SHP77 treated with DMSO at 0.1 percent for 48 hours (cell line): ENCODE results near the gene C11orf52.
A peak's percentile ranks its signal among the peaks of the same experiment; 100 is the strongest.
"Not testable (repeated sequence)": the region's sequence is repeated elsewhere in the genome, so short reads cannot be mapped to it uniquely, and the experiment has no call there.

Experiments used
- DNase-seq: peaks from one replicate; lab custom pipeline; 2025; lab: John Stamatoyannopoulos, UW

C11orf52 gene

DNA sequence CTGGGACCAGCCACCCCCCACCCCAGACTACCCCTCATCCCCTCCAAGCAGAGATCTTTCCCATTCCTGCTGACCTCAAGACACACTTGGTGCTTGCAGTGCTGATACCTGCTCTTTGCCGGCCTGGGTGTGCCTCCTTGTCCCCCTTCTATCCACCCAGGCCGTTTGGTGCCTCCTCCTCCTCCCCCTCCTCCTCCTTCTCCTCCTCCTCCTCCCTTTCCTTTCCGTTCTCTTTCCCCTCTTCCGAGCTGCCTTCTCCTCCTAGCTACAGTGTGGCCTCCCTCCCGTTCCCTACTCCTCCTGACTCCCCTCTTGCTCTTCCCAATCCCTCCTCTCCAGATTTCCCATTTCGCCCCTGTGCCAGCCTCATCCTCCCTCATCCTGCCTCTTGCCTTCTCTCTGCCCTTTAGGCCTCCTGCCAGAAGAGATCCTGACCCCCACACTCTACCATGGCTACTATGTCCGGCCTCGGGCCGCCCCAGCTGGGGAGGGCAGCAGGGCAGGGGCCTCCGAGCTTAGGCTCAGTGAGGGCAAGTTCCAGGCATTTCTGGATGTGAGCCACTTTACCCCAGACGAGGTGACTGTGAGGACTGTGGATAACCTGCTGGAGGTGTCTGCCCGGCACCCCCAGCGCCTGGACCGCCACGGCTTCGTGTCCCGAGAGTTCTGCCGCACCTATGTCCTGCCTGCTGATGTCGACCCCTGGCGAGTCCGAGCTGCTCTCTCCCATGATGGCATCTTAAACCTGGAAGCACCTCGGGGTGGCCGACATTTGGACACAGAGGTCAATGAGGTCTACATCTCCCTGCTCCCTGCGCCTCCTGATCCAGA is 5.5 kb upstream of the C11orf52 start:
- DNase-seq = no peak

DNA sequence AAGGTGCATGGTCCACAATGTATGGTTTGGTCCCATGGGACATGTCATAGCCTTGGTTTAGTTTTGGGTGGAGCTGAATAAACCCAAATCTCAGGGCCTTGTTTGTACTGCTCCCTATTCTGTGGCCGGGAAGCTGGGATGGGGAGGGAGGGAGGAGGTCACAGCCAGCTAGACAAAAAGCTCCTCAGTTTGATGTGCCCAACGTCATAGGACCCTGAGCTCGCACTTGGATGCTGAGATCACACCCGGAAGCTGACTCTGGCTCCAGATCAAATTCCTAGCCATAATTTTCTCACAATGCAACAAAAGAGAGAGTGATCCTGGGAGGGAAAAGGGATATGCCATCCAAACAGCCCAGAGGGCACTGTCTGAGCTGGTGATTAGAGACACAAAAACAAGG is 4.7 kb upstream of the C11orf52 start:
- DNase-seq = no peak

DNA sequence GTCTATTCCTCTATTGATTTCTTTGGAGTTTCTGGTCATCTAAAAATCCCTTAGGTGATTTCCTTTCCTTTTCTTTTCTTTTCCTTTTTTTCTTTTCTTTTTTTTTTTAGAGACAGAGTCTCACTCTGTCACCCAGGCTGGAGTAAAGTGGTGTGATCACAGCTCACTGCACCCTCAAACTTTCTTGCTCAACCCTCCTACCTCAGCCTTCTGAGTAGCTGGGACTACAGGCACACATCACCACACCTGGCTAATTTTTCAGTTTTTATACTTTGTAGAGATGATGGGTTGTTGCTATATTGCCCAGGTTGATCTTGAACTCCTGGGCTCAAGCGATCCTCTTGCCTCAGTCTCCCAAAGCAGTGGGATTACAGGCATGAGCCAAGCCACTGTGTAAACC is 1.9 kb upstream of the C11orf52 start:
- no peak for DNase-seq

DNA sequence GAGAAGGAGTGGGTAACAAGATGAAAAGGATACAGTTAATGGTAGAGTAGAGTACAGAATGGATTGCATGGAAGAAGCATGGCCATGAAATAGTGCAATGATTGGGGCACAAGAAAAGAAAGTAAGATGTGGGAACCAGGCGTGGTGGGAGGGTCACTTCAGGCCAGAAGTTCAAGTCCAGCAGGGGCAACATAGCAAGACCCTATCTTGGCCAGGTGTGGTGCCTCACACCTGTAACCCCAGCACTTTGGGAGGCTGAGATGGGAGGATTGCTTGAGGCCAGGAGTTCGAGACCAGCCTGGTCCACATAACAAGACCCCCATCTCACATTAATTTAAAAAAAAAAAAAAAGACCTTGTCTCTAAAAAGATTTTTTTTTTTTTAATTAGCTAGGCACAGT is 1.4 kb upstream of the C11orf52 start:
- no peak for DNase-seq

DNA sequence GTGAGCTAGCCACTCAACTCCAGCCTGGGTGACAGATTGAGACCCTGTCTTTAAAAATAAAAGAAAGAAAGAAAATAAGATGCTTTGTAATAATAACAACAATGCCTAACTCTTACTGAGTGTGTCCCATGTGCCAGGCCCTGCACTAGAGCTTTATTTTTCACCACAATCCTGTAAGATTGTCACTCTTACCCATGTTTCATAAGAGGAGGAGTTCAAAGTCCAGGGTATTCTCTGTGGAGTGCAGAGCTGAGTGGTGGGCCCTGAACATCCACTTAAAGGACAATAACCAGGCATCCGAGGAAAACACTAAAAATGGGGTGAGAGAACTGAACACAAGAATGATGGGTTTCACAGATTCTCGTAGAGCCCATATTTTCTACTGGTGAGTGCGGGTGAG is 925 bp upstream of the C11orf52 start:
- no peak for DNase-seq

DNA sequence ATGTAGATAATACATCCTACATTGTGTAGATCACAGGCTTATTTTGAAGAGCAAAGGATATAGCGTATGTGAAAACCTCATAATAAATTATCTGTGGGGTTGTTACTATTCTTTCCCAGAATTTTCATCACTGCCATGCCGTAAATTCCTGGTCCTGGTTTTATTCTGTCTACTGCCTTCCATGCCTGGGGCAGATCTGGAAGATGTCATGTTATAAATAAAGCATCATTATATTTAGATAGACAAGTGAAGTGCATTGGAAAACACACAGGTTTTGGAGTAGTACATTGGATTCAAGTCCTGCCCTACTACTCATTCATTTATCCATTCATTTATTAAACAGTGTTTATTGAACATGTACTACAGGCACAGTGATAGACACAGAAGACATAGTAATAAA is 2.2 kb downstream of the C11orf52 start:
- no peak for DNase-seq

DNA sequence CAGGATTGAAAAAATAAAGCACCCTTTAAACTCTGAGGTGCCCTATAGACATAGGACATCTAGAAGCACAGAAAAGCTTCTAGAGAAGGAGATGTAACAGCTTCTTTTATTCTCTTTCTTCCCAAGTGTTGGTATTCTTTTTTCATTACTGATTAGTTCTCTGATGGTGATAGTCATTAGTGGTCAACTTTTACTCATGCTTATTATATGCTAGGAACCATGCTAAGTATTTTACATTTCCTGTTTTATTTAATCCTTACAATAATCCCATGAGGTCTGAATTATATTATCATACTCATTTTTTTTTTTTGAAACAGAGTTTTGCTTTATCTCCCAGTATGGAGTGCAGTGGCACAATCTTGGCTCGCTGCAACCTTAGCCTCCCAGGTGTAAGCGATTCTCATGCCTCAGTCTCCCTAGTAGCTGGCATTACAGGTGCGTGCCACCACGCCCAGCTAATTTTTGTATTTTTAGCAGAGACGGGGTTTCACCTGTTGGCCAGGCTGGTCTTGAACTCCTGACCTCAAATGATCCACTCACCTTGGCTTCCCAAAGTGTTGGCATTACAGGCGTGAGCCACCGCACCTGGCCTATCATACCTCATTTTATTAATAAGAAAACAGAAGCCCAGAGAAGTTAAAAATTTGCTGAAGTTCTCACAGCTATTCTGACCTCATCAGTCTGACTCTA is 3.0 kb downstream of the C11orf52 start:
- DNase-seq = no peak

DNA sequence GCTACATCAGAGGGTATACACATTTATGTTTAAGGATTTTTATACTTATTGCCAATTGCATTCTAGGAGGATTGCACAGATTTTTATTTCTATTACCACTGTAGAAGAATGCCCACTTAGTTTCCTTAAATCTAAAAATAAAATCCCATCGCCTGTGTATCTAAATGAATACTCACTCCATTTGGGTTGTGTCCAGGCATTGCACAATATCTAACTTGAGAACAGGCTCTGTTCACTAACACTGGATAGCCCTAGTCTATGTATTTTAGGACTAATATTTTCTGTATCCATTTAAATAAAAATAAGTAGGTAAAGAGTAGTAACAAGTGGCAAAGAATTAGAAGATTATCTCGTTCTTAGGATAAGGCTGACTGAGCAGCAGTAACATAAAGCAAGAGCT is 4.1 kb downstream of the C11orf52 start:
- no peak for DNase-seq

DNA sequence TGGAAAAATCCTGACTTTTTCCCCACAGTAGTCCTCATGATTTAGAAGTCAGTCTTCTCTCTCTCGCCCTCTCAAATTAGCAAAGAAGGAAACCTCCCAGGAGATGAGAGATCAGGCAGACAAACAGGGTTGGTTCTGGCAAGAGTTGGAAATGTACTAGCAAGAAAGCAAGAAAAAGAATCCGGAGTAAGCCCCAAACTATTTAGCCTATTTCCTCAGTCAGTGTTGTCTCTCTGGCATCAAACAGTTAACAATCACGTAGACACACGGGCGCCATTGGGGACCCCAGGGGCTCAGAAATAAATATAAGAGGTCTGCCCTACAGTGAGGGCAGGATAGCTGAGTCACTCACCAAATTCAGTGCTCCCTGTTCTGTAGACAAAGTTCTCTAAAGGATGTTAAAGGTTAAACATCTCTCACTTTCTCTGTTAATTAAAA is 4.7 kb downstream of the C11orf52 start:
- no peak for DNase-seq

DNA sequence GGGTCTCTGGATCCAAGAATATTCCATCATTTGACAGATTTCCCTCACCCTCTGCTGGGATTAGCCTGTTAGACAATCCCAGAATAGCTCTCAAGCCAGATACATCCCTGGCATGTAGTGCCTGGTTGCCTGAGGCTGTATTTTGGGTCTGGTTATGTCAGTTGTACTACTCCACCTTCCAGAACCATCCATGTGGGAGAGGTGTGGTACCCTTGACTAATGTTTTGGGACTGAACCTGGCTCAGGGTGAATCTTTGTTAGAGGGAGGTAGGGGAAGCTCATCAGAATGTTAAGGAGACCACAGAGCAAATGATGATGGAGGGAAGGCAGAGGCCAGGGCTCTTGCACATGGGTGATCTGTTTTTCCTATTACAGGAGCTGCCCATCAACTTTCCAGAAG is 5.2 kb downstream of the C11orf52 start:
- DNase-seq = no peak

DNA sequence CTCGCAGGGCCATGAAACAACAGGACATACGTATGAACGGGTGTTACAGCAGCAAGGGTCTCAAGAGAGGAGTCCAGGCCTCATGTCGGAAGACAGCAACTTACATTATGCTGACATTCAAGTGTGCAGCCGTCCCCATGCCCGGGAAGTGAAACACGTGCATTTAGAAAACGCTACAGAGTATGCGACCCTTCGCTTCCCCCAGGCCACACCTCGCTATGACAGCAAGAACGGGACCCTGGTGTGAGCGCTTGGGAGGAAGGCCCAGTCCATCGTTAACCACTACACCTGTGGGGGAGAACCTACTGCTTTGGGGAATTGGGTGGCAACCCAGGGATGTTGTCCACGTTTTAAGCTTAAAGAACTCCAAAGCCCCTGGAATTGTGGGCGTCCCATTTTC is 7.2 kb downstream of the C11orf52 start:
- no peak for DNase-seq

DNA sequence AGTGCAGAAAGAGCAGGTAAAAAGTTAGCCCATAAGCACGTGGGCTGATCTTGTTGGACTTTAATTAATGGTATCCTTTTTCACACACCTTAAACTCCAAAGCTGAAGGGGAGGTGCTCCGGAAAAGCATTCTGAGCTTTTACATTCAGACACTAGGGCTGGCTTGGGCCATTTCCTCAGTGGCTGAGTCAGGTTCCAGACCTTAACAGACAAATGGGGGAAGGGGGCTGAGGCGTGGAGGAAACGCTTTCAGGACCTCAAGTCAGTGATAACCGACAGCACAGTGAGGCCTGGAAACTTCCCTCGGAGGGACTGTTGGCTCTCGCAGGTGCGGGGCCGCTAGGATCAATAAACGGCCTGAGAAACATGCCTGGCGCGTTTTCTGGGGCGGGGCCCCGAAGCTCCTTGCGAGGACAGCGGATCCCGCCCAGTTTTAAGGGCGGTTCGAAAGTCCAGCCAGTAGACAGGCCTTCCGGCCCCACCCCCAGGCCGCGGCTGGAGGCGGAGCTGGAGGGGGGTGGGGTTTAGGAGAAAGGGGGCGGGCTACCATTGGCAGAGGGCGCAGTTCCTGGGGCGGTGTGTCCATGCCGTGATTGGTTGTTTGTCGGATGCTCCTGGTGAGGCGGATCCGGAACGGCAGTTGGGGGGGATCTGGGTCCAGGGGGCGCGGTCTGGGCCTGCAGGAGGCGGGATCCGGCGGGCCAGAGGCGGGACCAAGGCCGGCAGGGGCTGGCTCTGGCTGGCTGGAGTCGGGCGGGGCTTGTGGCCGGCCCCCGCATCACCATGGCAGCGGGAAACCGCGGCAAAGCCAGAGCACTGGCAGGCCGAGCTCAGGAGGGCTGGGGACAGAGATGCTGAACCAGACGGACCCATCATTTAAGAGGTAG is 8.0 kb downstream of the C11orf52 start:
- DNase-seq = peak; percentile 96

DNA sequence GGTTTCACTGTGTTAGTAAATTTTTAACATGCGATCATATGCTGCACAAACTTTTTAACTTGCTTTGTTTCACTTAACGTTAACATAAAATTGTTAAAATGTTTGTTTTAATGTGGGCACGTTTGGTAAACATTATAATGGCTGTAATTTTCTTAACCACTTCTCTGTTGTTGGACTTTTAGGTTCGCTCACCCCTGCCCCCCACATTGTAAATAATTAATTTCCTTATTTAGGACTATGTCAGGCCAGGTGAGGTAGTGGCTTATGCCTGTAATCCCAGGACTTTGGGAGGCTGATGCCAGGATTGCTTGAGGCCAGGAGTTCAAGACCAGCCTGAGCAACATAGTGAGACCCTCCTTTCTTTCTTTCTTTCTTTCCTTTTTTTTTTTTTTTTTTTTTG is 11.8 kb downstream of the C11orf52 start:
- no peak for DNase-seq

DNA sequence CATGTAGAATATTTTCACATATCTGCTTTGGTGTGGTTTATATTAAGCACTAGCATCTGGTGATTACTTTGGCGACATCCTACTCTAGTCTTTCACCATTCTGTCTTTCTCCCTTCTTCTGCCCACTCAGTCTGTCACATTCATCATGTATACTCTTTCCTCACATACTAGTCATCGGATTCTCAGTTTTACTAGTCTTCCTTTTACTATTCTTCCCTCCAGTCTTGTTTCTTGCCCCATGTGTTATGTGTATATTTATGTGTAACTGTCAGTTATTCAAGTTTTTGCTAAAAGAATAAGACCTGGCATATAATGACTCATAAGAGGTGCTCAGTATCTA is 13.9 kb downstream of the C11orf52 start:
- no peak for DNase-seq

DNA sequence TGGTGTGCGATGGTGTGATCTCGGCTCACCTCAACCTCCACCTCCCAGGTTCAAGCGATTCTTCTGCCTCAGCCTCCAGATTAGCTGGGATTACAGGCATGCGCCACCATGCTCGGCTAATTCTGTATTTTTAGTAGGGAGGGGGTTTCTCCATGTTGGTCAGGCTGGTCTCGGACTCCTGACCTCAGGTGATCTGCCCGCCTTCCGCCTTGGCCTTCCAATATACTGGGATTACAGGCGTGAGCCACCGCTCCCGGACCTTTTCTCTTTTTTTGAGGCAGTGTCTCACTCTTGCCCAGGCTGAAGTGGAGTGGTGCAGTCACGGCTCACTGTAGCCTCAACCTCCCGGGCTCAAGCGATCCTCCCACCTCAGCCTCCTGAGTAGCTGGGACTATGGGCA is 14.5 kb downstream of the C11orf52 start:
- DNase-seq = not testable (repeated sequence)

DNA sequence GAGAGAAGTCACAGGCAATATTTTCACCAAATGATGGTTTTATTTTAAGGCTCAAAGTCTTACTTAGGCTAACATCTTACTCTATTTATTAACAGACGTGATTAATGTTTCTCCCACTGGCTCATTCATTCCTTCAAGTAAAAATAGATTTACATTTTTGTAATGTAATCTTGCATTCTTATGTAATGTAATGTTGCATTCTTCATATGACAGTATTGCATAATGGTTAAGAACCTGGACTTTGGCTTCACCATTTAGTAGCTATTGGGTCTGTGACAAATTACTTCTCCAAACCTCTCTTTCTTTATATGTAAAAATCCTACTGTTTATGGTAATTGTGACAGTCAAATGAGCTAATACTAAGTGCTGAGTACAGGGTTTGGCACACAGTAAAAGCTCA is 15.2 kb downstream of the C11orf52 start:
- DNase-seq = no peak

DNA sequence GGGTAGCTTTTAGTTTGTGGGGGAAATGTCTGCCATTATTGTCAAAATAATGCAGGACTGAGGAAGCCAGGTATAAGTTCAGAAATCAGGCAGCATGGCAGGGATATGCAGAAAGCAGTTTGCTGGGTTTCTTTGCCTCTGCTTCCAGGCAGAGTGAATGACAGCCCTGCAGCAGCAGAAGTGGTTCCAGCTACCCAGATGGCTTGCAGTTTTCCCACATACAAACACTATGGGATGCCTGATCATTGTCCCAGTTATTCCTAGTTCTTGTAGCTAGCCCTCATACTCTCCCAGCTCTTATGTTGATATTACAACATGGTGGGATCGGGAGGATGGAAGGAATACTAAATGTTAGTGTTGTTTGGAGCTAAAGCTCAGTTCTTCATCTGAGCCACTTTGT is 15.6 kb downstream of the C11orf52 start:
- no peak for DNase-seq

DNA sequence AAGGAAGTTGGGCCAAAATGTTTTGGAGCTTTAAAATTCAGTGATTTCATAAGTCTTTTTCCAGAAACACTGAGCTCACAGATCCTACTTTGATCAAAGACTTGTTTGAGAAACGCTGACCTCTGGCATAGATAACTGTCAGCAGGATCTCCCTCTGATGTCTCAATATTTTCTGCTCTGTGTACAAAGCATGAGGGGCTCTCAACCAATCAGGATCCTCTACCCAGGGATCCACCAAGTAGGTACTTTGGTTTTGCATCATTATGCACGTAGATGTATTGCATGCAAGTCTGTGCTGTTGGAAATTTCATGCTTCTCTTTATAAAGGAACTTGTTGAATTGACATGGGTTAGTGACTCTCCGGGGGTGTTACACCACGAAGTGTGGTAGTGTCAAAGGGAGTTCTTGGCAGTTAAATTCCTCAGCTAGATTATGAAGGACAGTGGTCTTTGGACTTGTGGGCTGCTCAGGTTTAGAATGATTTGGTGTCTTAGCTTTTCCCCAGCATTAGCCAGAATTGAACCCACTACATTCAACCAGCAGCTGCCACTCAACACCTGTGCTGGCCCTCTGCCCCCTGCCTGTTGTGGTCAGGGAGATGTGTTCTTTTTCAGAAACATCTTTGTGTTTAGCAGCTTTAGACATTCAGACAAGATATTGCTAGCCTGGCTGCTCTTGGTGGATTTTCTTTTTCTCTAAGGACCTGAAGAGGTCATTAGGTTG is 16.8 kb downstream of the C11orf52 start:
- DNase-seq = no peak

DNA sequence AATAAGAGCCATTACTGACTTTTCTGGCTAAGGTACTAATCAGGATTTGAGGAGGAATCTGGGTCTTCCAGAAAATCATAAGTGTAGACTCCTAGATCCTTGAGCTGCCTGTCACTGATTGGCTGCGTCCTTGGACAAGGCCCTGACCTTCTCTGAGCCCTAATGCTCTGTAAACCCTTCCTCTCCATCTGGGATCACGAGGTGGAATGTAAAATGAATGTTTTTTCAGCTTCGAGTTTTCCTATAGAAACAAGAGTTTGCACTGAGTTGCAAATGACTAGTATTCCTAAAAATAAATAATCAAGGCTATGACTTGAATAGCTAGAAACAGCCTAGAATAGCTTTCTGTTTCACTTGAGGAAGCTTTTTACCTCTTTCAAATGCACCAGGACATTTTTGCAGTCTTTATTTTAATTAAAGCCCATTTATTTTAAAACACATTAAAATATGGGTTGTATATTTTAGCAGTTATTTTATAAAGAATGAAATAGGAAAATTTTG is 17.4 kb downstream of the C11orf52 start:
- DNase-seq = no peak

DNA sequence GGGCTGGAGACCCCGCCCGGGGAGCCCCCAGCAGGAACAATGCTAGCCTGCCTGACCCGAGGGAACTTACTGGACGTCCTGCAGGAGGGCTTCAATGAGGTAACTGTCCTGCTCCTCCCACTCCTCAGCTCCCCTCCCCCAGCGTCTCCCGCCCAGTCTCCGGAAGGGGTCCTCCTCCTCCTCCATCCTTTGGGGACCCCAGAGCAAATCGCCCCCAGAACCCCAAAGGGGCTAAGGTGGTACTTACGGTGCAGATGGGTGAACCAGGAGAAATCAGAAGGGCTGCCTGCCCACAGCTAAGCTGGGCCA is 18.7 kb downstream of the C11orf52 start:
- no peak for DNase-seq

DNA sequence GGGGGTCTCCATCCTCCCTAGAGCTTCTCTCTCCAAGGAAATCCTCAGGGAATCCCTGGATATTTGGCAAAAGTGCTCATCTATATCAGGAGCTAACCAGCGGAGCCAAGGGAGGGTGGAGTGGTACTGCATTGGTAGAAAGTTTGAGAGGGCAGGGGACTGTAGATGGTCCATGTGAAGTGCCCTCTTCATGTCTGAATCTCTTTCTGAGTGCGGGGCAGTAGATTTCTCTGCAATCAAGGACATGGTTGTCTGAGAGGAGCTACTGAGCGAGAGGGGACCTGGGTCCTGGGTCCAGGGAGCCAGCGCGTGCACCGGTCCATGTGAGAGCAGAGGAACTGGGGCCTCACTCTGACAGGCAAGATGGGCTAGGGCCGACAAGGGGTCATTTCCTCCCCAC is 19.1 kb downstream of the C11orf52 start:
- DNase-seq = no peak

DNA sequence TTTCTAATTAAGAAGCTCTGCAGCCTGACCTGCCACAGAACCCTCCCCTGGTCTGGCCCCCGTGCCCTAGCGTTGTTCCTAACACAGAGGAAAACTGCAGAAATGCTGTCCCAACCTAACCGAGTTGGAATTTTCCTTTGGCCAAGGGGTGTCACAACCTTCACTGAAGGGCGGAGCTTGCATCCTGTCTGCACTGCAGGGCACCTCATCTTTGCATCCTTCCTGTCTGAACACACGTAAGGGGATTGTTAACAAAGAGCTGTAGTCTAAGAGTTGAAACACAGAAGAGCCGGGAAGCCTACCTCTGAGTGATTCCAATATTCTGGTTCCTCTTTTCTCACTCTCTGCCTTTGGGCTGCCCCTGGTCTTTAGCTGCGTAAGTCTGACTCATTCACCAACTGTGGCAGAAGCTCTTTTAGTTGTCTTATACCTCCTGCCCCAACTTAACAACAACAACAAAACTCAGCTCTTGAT is 20.0 kb downstream of the C11orf52 start:
- no peak for DNase-seq
